Measurements from ENCODE around the gene PRPF4. TPM values are rescaled to one million over a fixed set of nuclear protein-coding genes. Genes with fewer than 3 reads are reported as not detected.

PRPF4 gene
- total and polyA plus RNA-seq, 9 of the 15 experiments (the other 6 are each of a cell fraction or from before 2014, with no cell fraction given), result 25.8 to 66.0 (median 39.8) TPM

DNA sequence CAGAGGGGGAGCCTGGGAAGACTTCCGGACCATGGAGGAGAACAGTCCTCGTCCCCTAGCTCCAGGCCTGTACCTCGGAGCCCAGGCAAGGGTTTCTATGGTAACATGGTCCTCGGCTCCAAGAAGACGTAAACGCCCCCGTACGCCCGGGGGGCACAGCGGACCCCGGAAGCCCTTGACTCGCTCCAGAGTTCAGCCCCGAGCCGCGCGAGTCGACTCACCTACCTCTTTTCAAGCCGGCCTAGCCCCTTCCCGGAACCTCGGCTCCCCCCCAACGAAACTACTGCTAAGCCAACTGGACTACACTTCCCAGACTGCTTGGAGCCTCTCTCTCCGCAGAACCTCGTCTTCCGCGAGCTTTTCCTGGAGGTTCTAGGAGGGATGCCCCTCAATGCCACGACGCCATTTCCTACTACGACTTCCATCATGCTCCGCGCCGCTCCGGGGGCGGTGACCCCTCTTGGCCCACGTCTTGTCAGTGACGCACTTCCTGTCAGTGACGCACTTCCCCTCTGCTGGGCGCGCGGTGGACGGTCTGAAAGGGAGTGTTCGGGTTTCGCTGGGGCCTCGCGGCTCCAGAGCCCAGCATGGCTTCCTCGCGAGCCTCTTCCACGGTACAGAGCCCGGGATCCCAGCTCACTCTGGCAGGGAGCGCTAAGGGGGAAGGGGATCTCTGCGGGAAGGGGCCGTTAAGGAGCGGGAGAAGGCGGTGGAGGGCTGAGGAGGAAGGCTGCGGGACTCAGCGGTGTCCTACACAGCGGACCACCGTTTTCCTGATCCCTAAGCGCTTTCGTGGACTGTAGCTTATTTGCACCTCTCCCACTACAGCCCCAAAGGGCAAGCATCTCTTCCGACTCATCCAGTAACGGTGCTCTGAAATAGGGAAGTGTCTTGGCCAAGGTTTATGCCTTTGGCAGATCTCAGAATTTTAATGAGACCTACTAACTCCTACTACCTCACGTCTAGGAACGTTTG is at the start of gene PRPF4, which contains the start of gene CDC26 (continued):
- TF ChIP-seq, protein P1, sequence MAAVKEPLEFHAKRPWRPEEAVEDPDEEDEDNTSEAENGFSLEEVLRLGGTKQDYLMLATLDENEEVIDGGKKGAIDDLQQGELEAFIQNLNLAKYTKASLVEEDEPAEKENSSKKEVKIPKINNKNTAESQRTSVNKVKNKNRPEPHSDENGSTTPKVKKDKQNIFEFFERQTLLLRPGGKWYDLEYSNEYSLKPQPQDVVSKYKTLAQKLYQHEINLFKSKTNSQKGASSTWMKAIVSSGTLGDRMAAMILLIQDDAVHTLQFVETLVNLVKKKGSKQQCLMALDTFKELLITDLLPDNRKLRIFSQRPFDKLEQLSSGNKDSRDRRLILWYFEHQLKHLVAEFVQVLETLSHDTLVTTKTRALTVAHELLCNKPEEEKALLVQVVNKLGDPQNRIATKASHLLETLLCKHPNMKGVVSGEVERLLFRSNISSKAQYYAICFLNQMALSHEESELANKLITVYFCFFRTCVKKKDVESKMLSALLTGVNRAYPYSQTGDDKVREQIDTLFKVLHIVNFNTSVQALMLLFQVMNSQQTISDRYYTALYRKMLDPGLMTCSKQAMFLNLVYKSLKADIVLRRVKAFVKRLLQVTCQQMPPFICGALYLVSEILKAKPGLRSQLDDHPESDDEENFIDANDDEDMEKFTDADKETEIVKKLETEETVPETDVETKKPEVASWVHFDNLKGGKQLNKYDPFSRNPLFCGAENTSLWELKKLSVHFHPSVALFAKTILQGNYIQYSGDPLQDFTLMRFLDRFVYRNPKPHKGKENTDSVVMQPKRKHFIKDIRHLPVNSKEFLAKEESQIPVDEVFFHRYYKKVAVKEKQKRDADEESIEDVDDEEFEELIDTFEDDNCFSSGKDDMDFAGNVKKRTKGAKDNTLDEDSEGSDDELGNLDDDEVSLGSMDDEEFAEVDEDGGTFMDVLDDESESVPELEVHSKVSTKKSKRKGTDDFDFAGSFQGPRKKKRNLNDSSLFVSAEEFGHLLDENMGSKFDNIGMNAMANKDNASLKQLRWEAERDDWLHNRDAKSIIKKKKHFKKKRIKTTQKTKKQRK (IDR thresholded peaks at IDR 0.05; ENCODE audit: borderline replicate concordance, low read depth, low read length), result no peak
- TF ChIP-seq HNRNPK (IDR thresholded peaks at IDR 0.05; ENCODE audit: low read depth, low read length, poor library complexity, severe bottlenecking) (no peak), ZNF143 (CRISPR knock-in tag; IDR thresholded peaks at IDR 0.05) (peak; percentile 91), MBD2 (IDR thresholded peaks at IDR 0.05; ENCODE audit: borderline replicate concordance, low read depth) (peak; percentile 91), ZNF282 (CRISPR knock-in tag; IDR thresholded peaks at IDR 0.05) (no peak), TEAD1 (CRISPR knock-in tag; IDR thresholded peaks at IDR 0.05) (peak in 1 of 2 experiments; percentile 66; a peak in 2 of 4 replicates), BDP1 (IDR thresholded peaks at IDR 0.05; ENCODE audit: insufficient read depth, insufficient read length) (no peak), ZNF695 (CRISPR knock-in tag; IDR thresholded peaks at IDR 0.05) (no peak), SNIP1 (IDR thresholded peaks at IDR 0.05; ENCODE audit: low read depth) (no peak), RBM22 (IDR thresholded peaks at IDR 0.05; ENCODE audit: low read depth, low read length, poor library complexity, severe bottlenecking) (no peak), SMARCA5 (IDR thresholded peaks at IDR 0.05) (no peak)
- TF ChIP-seq, protein P2, sequence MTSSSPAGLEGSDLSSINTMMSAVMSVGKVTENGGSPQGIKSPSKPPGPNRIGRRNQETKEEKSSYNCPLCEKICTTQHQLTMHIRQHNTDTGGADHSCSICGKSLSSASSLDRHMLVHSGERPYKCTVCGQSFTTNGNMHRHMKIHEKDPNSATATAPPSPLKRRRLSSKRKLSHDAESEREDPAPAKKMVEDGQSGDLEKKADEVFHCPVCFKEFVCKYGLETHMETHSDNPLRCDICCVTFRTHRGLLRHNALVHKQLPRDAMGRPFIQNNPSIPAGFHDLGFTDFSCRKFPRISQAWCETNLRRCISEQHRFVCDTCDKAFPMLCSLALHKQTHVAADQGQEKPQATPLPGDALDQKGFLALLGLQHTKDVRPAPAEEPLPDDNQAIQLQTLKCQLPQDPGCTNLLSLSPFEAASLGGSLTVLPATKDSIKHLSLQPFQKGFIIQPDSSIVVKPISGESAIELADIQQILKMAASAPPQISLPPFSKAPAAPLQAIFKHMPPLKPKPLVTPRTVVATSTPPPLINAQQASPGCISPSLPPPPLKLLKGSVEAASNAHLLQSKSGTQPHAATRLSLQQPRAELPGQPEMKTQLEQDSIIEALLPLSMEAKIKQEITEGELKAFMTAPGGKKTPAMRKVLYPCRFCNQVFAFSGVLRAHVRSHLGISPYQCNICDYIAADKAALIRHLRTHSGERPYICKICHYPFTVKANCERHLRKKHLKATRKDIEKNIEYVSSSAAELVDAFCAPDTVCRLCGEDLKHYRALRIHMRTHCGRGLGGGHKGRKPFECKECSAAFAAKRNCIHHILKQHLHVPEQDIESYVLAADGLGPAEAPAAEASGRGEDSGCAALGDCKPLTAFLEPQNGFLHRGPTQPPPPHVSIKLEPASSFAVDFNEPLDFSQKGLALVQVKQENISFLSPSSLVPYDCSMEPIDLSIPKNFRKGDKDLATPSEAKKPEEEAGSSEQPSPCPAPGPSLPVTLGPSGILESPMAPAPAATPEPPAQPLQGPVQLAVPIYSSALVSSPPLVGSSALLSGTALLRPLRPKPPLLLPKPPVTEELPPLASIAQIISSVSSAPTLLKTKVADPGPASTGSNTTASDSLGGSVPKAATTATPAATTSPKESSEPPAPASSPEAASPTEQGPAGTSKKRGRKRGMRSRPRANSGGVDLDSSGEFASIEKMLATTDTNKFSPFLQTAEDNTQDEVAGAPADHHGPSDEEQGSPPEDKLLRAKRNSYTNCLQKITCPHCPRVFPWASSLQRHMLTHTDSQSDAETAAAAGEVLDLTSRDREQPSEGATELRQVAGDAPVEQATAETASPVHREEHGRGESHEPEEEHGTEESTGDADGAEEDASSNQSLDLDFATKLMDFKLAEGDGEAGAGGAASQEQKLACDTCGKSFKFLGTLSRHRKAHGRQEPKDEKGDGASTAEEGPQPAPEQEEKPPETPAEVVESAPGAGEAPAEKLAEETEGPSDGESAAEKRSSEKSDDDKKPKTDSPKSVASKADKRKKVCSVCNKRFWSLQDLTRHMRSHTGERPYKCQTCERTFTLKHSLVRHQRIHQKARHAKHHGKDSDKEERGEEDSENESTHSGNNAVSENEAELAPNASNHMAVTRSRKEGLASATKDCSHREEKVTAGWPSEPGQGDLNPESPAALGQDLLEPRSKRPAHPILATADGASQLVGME (CRISPR knock-in tag; IDR thresholded peaks at IDR 0.05), result no peak
- TF ChIP-seq, protein P3, sequence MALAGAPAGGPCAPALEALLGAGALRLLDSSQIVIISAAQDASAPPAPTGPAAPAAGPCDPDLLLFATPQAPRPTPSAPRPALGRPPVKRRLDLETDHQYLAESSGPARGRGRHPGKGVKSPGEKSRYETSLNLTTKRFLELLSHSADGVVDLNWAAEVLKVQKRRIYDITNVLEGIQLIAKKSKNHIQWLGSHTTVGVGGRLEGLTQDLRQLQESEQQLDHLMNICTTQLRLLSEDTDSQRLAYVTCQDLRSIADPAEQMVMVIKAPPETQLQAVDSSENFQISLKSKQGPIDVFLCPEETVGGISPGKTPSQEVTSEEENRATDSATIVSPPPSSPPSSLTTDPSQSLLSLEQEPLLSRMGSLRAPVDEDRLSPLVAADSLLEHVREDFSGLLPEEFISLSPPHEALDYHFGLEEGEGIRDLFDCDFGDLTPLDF (CRISPR knock-in tag; IDR thresholded peaks at IDR 0.05), result no peak
- TF ChIP-seq, protein P4, sequence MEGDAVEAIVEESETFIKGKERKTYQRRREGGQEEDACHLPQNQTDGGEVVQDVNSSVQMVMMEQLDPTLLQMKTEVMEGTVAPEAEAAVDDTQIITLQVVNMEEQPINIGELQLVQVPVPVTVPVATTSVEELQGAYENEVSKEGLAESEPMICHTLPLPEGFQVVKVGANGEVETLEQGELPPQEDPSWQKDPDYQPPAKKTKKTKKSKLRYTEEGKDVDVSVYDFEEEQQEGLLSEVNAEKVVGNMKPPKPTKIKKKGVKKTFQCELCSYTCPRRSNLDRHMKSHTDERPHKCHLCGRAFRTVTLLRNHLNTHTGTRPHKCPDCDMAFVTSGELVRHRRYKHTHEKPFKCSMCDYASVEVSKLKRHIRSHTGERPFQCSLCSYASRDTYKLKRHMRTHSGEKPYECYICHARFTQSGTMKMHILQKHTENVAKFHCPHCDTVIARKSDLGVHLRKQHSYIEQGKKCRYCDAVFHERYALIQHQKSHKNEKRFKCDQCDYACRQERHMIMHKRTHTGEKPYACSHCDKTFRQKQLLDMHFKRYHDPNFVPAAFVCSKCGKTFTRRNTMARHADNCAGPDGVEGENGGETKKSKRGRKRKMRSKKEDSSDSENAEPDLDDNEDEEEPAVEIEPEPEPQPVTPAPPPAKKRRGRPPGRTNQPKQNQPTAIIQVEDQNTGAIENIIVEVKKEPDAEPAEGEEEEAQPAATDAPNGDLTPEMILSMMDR (IDR thresholded peaks at IDR 0.05 in 2 of 3, conservative IDR thresholded peaks at IDR 0.05 in 1 of 3; ENCODE audit: insufficient read depth in 2 of 3, low read depth in 1 of 3, low read length in 3 of 3), result 0 out of 6 replicates have a peak, but pooled peaks of 1 of the 3 experiments have one; percentile 0

Measured in K562 (cell line).